WTC11 (cell line): ENCODE measurements around the gene AKAP6. TPM values are rescaled to one million over a fixed set of nuclear protein-coding genes. Genes with fewer than 3 reads are reported as not detected.

Source experiments
- ATAC-seq: fragments of 200-7000 bp; cut with Tn5 transposase; 2 replicates; pipeline ENCODE4 v1.10.0; 2021; ENCODE audit warnings: mild to moderate bottlenecking, moderate library complexity
- CTCF ChIA-PET: fragments of 300-600 bp; sonication (Branson Sonifier 250); formaldehyde crosslinking; loops from one replicate; lab custom pipeline; 2021; ENCODE audit warnings: antibody characterized with exemption; lab: Charles Lee
- POLR2A ChIA-PET: fragments of 350-600 bp; sonication (Branson Sonifier 250); formaldehyde crosslinking; loops from one replicate; lab custom pipeline; 2021; ENCODE audit warnings: antibody characterized with exemption; lab: Charles Lee
- DNase-seq: peaks from one replicate; pipeline ENCODE4 v3.0.0; 2021; ENCODE audit warnings: low spot score
- H3K27ac Mint-ChIP-seq: 2 replicates; pipeline ENCODE4 v1.8.0; 2021; ENCODE audit warnings: mixed read lengths
- H3K27me3 Mint-ChIP-seq: 2 replicates; pipeline ENCODE4 v1.8.0; 2021; ENCODE audit warnings: low read depth, mild to moderate bottlenecking, moderate library complexity, mixed read lengths
- H3K36me3 Mint-ChIP-seq: 2 replicates; pipeline ENCODE4 v1.8.0; 2021; ENCODE audit warnings: mixed read lengths
- H3K4me1 Mint-ChIP-seq: 2 replicates; pipeline ENCODE4 v1.8.0; 2022; ENCODE audit warnings: mixed read lengths
- H3K4me3 Mint-ChIP-seq: 2 replicates; pipeline ENCODE4 v1.8.0; 2021; ENCODE audit warnings: mild to moderate bottlenecking, moderate library complexity, mixed read lengths
- H3K9me3 Mint-ChIP-seq: 2 replicates; pipeline ENCODE4 v1.8.0; 2021; ENCODE audit warnings: mixed read lengths
- ESRRA ChIP-seq: sonication (generic); formaldehyde crosslinking; IDR thresholded peaks from 2 replicates; pipeline ENCODE4 v1.8.1; 2022; ENCODE audit warnings: mild to moderate bottlenecking, missing genetic modification reagents, borderline replicate concordance
- GRHL2 ChIP-seq: fragments of 250-450 bp; sonication (Bioruptor Pico); IDR thresholded peaks from 2 replicates; pipeline ENCODE4 v1.8.0; 2022; ENCODE audit warnings: mild to moderate bottlenecking, moderate library complexity; ENCODE audit not compliant: insufficient replicate concordance, severe bottlenecking
- HMGXB4 ChIP-seq: sonication (generic); formaldehyde crosslinking; IDR thresholded peaks from 2 replicates; pipeline ENCODE4 v1.8.1; 2023; ENCODE audit warnings: mild to moderate bottlenecking, moderate library complexity, missing genetic modification reagents
- JAZF1 ChIP-seq: fragments of 250-450 bp; sonication (Bioruptor Pico); IDR thresholded peaks from 2 replicates; pipeline ENCODE4 v1.9.0; 2021; ENCODE audit warnings: moderate library complexity, mild to moderate bottlenecking, inconsistent platforms
- MXD4 ChIP-seq: fragments of 250-450 bp; sonication (Bioruptor Pico); IDR thresholded peaks from 2 replicates; pipeline ENCODE4 v1.8.0; 2021; ENCODE audit warnings: mild to moderate bottlenecking, moderate library complexity, borderline replicate concordance
- OVOL2 ChIP-seq: fragments of 250-450 bp; sonication (Bioruptor Pico); IDR thresholded peaks from 2 replicates; pipeline ENCODE4 v1.9.0; 2021; ENCODE audit warnings: mild to moderate bottlenecking, borderline replicate concordance
- PRDM15 ChIP-seq: sonication (generic); formaldehyde crosslinking; IDR thresholded peaks from 2 replicates; pipeline ENCODE4 v1.8.0; 2022; ENCODE audit warnings: missing genetic modification reagents
- PREB ChIP-seq: sonication (generic); formaldehyde crosslinking; IDR thresholded peaks from 2 replicates; pipeline ENCODE4 v1.8.1; 2022; ENCODE audit warnings: mild to moderate bottlenecking, missing genetic modification reagents, moderate library complexity, borderline replicate concordance
- SMAD3 ChIP-seq: sonication (generic); formaldehyde crosslinking; IDR thresholded peaks from 2 replicates; pipeline ENCODE4 v1.8.0; 2022; ENCODE audit warnings: missing genetic modification reagents, mild to moderate bottlenecking, borderline replicate concordance
- SP1 ChIP-seq: sonication (generic); formaldehyde crosslinking; conservative IDR thresholded peaks from 2 replicates; pipeline ENCODE4 v1.8.1; 2022; ENCODE audit warnings: missing genetic modification reagents
- USF2 ChIP-seq: sonication (generic); formaldehyde crosslinking; IDR thresholded peaks from 2 replicates; pipeline ENCODE4 v1.8.1; 2023; ENCODE audit warnings: mild to moderate bottlenecking, missing genetic modification reagents, moderate library complexity
- ZNF232 ChIP-seq: sonication (generic); formaldehyde crosslinking; IDR thresholded peaks from 2 replicates; pipeline ENCODE4 v1.8.0; 2022; ENCODE audit warnings: mild to moderate bottlenecking, missing genetic modification reagents
- ZNF317 ChIP-seq: sonication (generic); formaldehyde crosslinking; IDR thresholded peaks from 2 replicates; pipeline ENCODE4 v1.8.1; 2023; ENCODE audit warnings: low read depth, mild to moderate bottlenecking, moderate library complexity, missing genetic modification reagents, borderline replicate concordance
- ZNF416 ChIP-seq: fragments of 250-450 bp; sonication (Bioruptor Pico); IDR thresholded peaks from 2 replicates; pipeline ENCODE4 v1.9.0; 2021; ENCODE audit warnings: mild to moderate bottlenecking, inconsistent platforms
- ZNF512 ChIP-seq: sonication (generic); formaldehyde crosslinking; IDR thresholded peaks from 2 replicates; pipeline ENCODE4 v1.8.1; 2022; ENCODE audit warnings: missing genetic modification reagents, borderline replicate concordance
- total RNA-seq: library from RNA; stranded (reverse); gene quantifications from 3 replicates; pipeline ENCODE4 v1.2.3, GENCODE V29; 2021

The AKAP6 gene
- total RNA-seq, 1 experiment from 2014 or later = 0.63 TPM

GRCh38 chr14:32666308-32666707, 337.2 kb downstream of the AKAP6 start (continued):
- no peak for TF ChIP-seq PRDM15 (CRISPR knock-in tag)
- TF ChIP-seq ZNF317 (CRISPR knock-in tag) = no peak
- TF ChIP-seq ZNF416 (CRISPR knock-in tag) = no peak
- no peak for TF ChIP-seq MXD4 (CRISPR knock-in tag)
- no peak for TF ChIP-seq HMGXB4 (CRISPR knock-in tag)
- TF ChIP-seq SP1 (CRISPR knock-in tag) = no peak
- TF ChIP-seq OVOL2 (CRISPR knock-in tag) = no peak
- no peak for TF ChIP-seq GRHL2 (CRISPR knock-in tag)
- no peak for TF ChIP-seq ZNF512 (CRISPR knock-in tag)

GRCh38 chr14:32667287-32667686, 338.2 kb downstream of the AKAP6 start:
- no peak for ATAC-seq
- H3K9me3 Mint-ChIP-seq = peaks cover 10% of the 10 kb centered on the region; the same call in 1 of the 2 replicates
- no peak for TF ChIP-seq ESRRA (CRISPR knock-in tag)
- TF ChIP-seq JAZF1 (CRISPR knock-in tag) = no peak
- TF ChIP-seq ZNF232 (CRISPR knock-in tag) = no peak
- TF ChIP-seq USF2 (CRISPR knock-in tag) = no peak
- TF ChIP-seq PREB (CRISPR knock-in tag) = no peak
- TF ChIP-seq SMAD3 (CRISPR knock-in tag) = no peak
- ChIA-PET CTCF (no interaction called here), POLR2A (no interaction called here)
- H3K27me3 Mint-ChIP-seq = no peaks in the 10 kb centered on the region
- H3K4me1 Mint-ChIP-seq = peaks cover 10% of the 10 kb centered on the region
- DNase-seq = no peak
- H3K27ac Mint-ChIP-seq = no peak overlapping the region
- no peaks in the 10 kb centered on the region for H3K36me3 Mint-ChIP-seq
- no peak overlapping the region for H3K4me3 Mint-ChIP-seq
